ENCODE data around the gene SSH2. TPM values are rescaled to one million over a fixed set of nuclear protein-coding genes. Genes with fewer than 3 reads are reported as not detected.

Gene SSH2
- total and polyA plus RNA-seq, 2 donors from 2014 or later, result 19.7 to 62.5 TPM

- DNase-seq, result no peak
- Histone ChIP-seq H3K27me3 (ENCODE audit: control insufficient read depth, insufficient read depth, low read length) (no peaks in the 10 kb centered on the region), H3K4me1 (ENCODE audit: control insufficient read depth in 2 of 3, insufficient read depth in 2 of 3, low read depth in 1 of 3, low read length in 3 of 3) (no peaks in the 10 kb centered on the region), H3K9ac (ENCODE audit: low read length in 3 of 3) (no peak overlapping the region), H3K36me3 (ENCODE audit: control insufficient read depth in 2 of 3, insufficient read depth in 3 of 3, low read length in 3 of 3) (no peaks in the 10 kb centered on the region), H3K4me3 (ENCODE audit: low read length in 3 of 3) (no peak overlapping the region), H3K9me3 (ENCODE audit: control insufficient read depth in 2 of 3, insufficient read depth in 1 of 3, low read length in 3 of 3) (no peaks in the 10 kb centered on the region), H3K27ac (ENCODE audit: low read depth in 2 of 2, low read length in 2 of 2) (no peak overlapping the region)
- TF ChIP-seq, protein P1, sequence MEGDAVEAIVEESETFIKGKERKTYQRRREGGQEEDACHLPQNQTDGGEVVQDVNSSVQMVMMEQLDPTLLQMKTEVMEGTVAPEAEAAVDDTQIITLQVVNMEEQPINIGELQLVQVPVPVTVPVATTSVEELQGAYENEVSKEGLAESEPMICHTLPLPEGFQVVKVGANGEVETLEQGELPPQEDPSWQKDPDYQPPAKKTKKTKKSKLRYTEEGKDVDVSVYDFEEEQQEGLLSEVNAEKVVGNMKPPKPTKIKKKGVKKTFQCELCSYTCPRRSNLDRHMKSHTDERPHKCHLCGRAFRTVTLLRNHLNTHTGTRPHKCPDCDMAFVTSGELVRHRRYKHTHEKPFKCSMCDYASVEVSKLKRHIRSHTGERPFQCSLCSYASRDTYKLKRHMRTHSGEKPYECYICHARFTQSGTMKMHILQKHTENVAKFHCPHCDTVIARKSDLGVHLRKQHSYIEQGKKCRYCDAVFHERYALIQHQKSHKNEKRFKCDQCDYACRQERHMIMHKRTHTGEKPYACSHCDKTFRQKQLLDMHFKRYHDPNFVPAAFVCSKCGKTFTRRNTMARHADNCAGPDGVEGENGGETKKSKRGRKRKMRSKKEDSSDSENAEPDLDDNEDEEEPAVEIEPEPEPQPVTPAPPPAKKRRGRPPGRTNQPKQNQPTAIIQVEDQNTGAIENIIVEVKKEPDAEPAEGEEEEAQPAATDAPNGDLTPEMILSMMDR (IDR thresholded peaks at IDR 0.05; ENCODE audit: borderline replicate concordance, extremely low read depth, insufficient read depth), result no peak
- FAIRE-seq, result no peak
- intact Hi-C loops (cut with DNase I), result no loop called here
Measured at GRCh38 chr17:29766796-29767327, 163.2 kb downstream of the SSH2 start.

DNA sequence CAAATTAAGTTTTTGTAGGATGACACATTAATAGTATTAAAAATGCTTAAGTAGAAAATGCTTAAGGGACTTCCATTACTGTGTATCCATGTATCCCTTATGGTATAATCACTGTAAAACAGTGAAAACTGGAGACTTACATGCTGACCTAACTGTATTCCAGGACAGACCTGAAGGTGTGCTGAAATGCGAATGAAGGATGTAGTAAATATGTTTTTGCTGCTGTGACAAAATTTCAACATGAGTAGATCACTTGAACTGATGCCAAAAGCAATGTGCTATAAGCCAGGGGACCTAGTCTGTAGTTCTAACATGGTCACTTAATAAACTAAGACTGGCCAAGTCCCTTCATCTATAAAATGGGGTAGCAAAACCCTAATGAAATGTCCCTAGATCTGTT, 165.3 kb downstream of the SSH2 start:
- Histone ChIP-seq H3K4me3 (ENCODE audit: low read length in 3 of 3) (no peak overlapping the region), H3K9me3 (ENCODE audit: control insufficient read depth in 2 of 3, insufficient read depth in 1 of 3, low read length in 3 of 3) (no peaks in the 10 kb centered on the region), H3K27ac (ENCODE audit: low read depth in 2 of 2, low read length in 2 of 2) (no peak overlapping the region), H3K36me3 (ENCODE audit: control insufficient read depth in 2 of 3, insufficient read depth in 3 of 3, low read length in 3 of 3) (no peaks in the 10 kb centered on the region), H3K9ac (ENCODE audit: low read length in 3 of 3) (no peak overlapping the region), H3K4me1 (ENCODE audit: control insufficient read depth in 2 of 3, insufficient read depth in 2 of 3, low read depth in 1 of 3, low read length in 3 of 3) (no peaks in the 10 kb centered on the region), H3K27me3 (ENCODE audit: control insufficient read depth, insufficient read depth, low read length) (no peaks in the 10 kb centered on the region)
- TF ChIP-seq, protein P1 (IDR thresholded peaks at IDR 0.05; ENCODE audit: borderline replicate concordance, extremely low read depth, insufficient read depth), result no peak
- FAIRE-seq (no peak), DNase-seq (no peak)
- intact Hi-C loops (cut with DNase I), result no loop called here

DNA sequence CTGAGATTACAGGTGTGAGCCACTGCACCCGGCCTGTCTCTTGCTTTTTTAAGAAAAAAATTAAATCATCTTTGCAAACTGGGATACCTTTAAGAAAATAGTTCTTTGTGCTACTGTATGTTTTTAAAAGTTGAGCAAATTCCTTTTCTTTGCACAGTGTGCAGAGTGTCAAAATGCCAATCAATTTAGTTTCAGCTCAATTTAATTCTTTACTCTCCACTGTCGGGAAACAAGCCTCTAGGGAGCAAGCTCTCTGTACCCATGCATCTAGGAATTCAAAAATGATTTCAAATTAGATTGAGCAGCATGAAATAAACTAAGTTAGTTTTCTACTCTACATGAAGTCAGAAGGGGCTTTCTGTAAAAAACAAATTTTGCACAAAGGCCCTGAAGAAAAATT, 165.8 kb downstream of the SSH2 start:
- TF ChIP-seq, protein P1 (IDR thresholded peaks at IDR 0.05; ENCODE audit: borderline replicate concordance, extremely low read depth, insufficient read depth), result no peak
- no peaks in the 10 kb centered on the region for H3K36me3 ChIP-seq (ENCODE audit: control insufficient read depth in 2 of 3, insufficient read depth in 3 of 3, low read length in 3 of 3)
- H3K9me3 ChIP-seq (ENCODE audit: control insufficient read depth in 2 of 3, insufficient read depth in 1 of 3, low read length in 3 of 3), result no peaks in the 10 kb centered on the region
- no peak for DNase-seq
- no peaks in the 10 kb centered on the region for H3K27me3 ChIP-seq (ENCODE audit: control insufficient read depth, insufficient read depth, low read length)
- no peak overlapping the region for H3K4me3 ChIP-seq (ENCODE audit: low read length in 3 of 3)
- no peak overlapping the region for H3K27ac ChIP-seq (ENCODE audit: low read depth in 2 of 2, low read length in 2 of 2)
- FAIRE-seq, result no peak
- no peak overlapping the region for H3K9ac ChIP-seq (ENCODE audit: low read length in 3 of 3)
- no peaks in the 10 kb centered on the region for H3K4me1 ChIP-seq (ENCODE audit: control insufficient read depth in 2 of 3, insufficient read depth in 2 of 3, low read depth in 1 of 3, low read length in 3 of 3)
- intact Hi-C loops (cut with DNase I), result no loop called here

DNA sequence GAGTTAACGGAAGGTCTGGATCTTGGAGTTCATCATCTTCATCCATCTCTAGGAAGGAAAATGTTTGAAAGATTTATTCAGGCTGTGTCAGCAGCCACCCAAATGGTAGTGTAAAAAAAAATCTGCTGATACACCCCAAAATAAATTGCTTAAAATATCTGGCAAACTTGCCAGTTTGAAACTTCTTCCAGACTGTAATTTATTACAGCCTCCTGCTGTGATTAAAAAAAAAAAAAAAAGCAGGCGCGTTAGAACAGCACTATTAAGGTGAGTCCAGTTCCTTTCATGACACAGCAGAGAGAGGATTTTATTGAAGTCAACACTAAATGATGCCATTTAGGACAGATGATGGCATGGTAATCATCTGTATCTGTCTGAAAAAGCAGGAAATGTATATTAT, 166.8 kb downstream of the SSH2 start:
- Histone ChIP-seq H3K4me1 (ENCODE audit: control insufficient read depth in 2 of 3, insufficient read depth in 2 of 3, low read depth in 1 of 3, low read length in 3 of 3) (no peaks in the 10 kb centered on the region), H3K27ac (ENCODE audit: low read depth in 2 of 2, low read length in 2 of 2) (no peak overlapping the region), H3K4me3 (ENCODE audit: low read length in 3 of 3) (no peak overlapping the region), H3K9me3 (ENCODE audit: control insufficient read depth in 2 of 3, insufficient read depth in 1 of 3, low read length in 3 of 3) (no peaks in the 10 kb centered on the region), H3K27me3 (ENCODE audit: control insufficient read depth, insufficient read depth, low read length) (no peaks in the 10 kb centered on the region), H3K9ac (ENCODE audit: low read length in 3 of 3) (no peak overlapping the region), H3K36me3 (ENCODE audit: control insufficient read depth in 2 of 3, insufficient read depth in 3 of 3, low read length in 3 of 3) (no peaks in the 10 kb centered on the region)
- FAIRE-seq, result no peak
- TF ChIP-seq, protein P1 (IDR thresholded peaks at IDR 0.05; ENCODE audit: borderline replicate concordance, extremely low read depth, insufficient read depth), result no peak
- intact Hi-C loops (cut with DNase I), result no loop called here
- no peak for DNase-seq

Data from kidney (tissue), 14 donors.